Measurements from ENCODE around the gene MGAT3. TPM values are rescaled to one million over a fixed set of nuclear protein-coding genes. Genes with fewer than 3 reads are reported as not detected.

MGAT3 gene
- total and polyA plus RNA-seq, 9 of the 15 experiments (the other 6 are each of a cell fraction or from before 2014, with no cell fraction given): 0.10 to 11.5 (median 4.6) TPM

- no peak for TF ChIP-seq ZBTB33 (CRISPR knock-in tag; IDR thresholded peaks at IDR 0.05)
- no peak for TF ChIP-seq MAX (CRISPR knock-in tag; IDR thresholded peaks at IDR 0.05)
- TF ChIP-seq NRF1 (conservative IDR thresholded peaks at IDR 0.05 in 1 of 2, IDR thresholded peaks at IDR 0.05 in 1 of 2): peak in 1 of 2 experiments; percentile 45; a peak in 3 of 4 replicates
- TF ChIP-seq MBD2 (IDR thresholded peaks at IDR 0.05; ENCODE audit: borderline replicate concordance, low read depth): peak; percentile 45; the same call in 1 of the 2 replicates
- peak; percentile 31; the same call in 1 of the 2 replicates for TF ChIP-seq REST (IDR thresholded peaks at IDR 0.05; ENCODE audit: borderline replicate concordance)
- TF ChIP-seq REST (CRISPR knock-in tag; IDR thresholded peaks at IDR 0.05; ENCODE audit: low read depth): no peak
- TF ChIP-seq GABPB2 (CRISPR knock-in tag; conservative IDR thresholded peaks at IDR 0.05): no peak
- TF ChIP-seq NR3C1 (CRISPR knock-in tag; IDR thresholded peaks at IDR 0.05): no peak
- TF ChIP-seq RFX7 (CRISPR knock-in tag; IDR thresholded peaks at IDR 0.05): no peak
- TF ChIP-seq HDAC1 (IDR thresholded peaks at IDR 0.05): peak in 1 of 2 experiments; percentile 23; a peak in 2 of 4 replicates
- TF ChIP-seq ZNF639 (CRISPR knock-in tag; conservative IDR thresholded peaks at IDR 0.05 in 1 of 2, IDR thresholded peaks at IDR 0.05 in 1 of 2): no peak
- TF ChIP-seq CHD1 (IDR thresholded peaks at IDR 0.05; ENCODE audit: low read length): peak; percentile 72
- no peak for TF ChIP-seq ZNF699 (CRISPR knock-in tag; IDR thresholded peaks at IDR 0.05; ENCODE audit: insufficient replicate concordance)
- peak; percentile 64; the same call in 1 of the 2 replicates for TF ChIP-seq ZNF395 (CRISPR knock-in tag; IDR thresholded peaks at IDR 0.05)
Observed at GRCh38 chr22:39519681-39520225, 62.9 kb downstream of the MGAT3 start (continued).
